Lower lobe of right lung (tissue), 2 donors: ENCODE measurements around the gene QRICH1. TPM values are rescaled to one million over a fixed set of nuclear protein-coding genes. Genes with fewer than 3 reads are reported as not detected.

Source experiments
- ATAC-seq, 2 donors: fragments of 200-7000 bp; cut with Tn5 transposase; one replicate each; pipeline ENCODE4 v1.9.1; 2020 to 2022; ENCODE audit warnings: mild to moderate bottlenecking in 2 of 2, moderate library complexity in 2 of 2
- DNase-seq: peaks from one replicate; pipeline ENCODE4 v3.0.0-alpha.2; 2020
- H3K27ac ChIP-seq: fragments of 200-600 bp; one replicate; pipeline ENCODE4 v1.8.0; 2022
- H3K27me3 ChIP-seq: fragments of 200-600 bp; one replicate; pipeline ENCODE4 v1.8.0; 2022; ENCODE audit warnings: low read depth
- H3K36me3 ChIP-seq: fragments of 200-600 bp; one replicate; pipeline ENCODE4 v1.8.0; 2022; ENCODE audit warnings: mild to moderate bottlenecking
- H3K4me1 ChIP-seq: fragments of 200-600 bp; one replicate; pipeline ENCODE4 v1.8.0; 2022
- H3K4me3 ChIP-seq: fragments of 200-600 bp; one replicate; pipeline ENCODE4 v1.8.0; 2022; ENCODE audit warnings: mild to moderate bottlenecking
- H3K9me3 ChIP-seq: fragments of 200-600 bp; one replicate; pipeline ENCODE4 v1.8.0; 2022
- CTCF ChIP-seq: fragments of 200-600 bp; IDR thresholded peaks from one replicate; pipeline ENCODE4 v1.8.0; 2022; ENCODE audit warnings: antibody characterized with exemption, mild to moderate bottlenecking
- intact Hi-C: fragments of 100-400 bp; cut with DNase I; formaldehyde crosslinking; loops from one replicate; pipeline ENCODE4 v1.11.0; 2022
- total RNA-seq: library from RNA; stranded (reverse); fragmentation: NEBNext Ultra II Directional; extraction: Animal tissue kit (Norgen Biotek cat#: 25700); gene quantifications from one replicate; pipeline ENCODE4 v1.2.1, GENCODE V29; 2021
- donor health status: DM: no; HTN: yes; CAD: no; lungs with severe emphysema.

QRICH1 gene
- total RNA-seq, 1 donor from 2014 or later = 85.4 TPM

GRCh38 chr3:49112262-49112661 lies 18.4 kb upstream of the QRICH1 start:
- Histone ChIP-seq H3K4me3 (no peak overlapping the region), H3K27ac (no peak overlapping the region), H3K4me1 (no peaks in the 10 kb centered on the region), H3K36me3 (peaks cover 100% of the 10 kb centered on the region), H3K9me3 (no peaks in the 10 kb centered on the region), H3K27me3 (no peaks in the 10 kb centered on the region)
- no peak for TF ChIP-seq CTCF
- intact Hi-C loops = no loop called here
- no peak for DNase-seq
- ATAC-seq = no peak

- no peak for TF ChIP-seq CTCF
- ATAC-seq = no peak
- H3K36me3 ChIP-seq = peaks cover 94% of the 10 kb centered on the region
- no peak overlapping the region for H3K4me3 ChIP-seq
- no peak for DNase-seq
- no peaks in the 10 kb centered on the region for H3K9me3 ChIP-seq
- intact Hi-C loops = no loop called here
- H3K4me1 ChIP-seq = no peaks in the 10 kb centered on the region
- no peaks in the 10 kb centered on the region for H3K27me3 ChIP-seq
- H3K27ac ChIP-seq = no peak overlapping the region
These were observed 17.5 kb upstream of the QRICH1 start for GRCh38 chr3:49111347-49111746.

- Histone ChIP-seq H3K9me3 (no peaks in the 10 kb centered on the region), H3K36me3 (peaks cover 88% of the 10 kb centered on the region), H3K27me3 (no peaks in the 10 kb centered on the region), H3K4me1 (peaks cover under 1% of the 10 kb centered on the region), H3K27ac (no peak overlapping the region), H3K4me3 (no peak overlapping the region)
- no peak for TF ChIP-seq CTCF
- ATAC-seq (no peak), DNase-seq (no peak)
- intact Hi-C loops = no loop called here
These were observed 16.9 kb upstream of the QRICH1 start for GRCh38 chr3:49110780-49111179.

- no peaks in the 10 kb centered on the region for H3K27me3 ChIP-seq
- no peak for DNase-seq
- no peak overlapping the region for H3K27ac ChIP-seq
- H3K4me1 ChIP-seq = peaks cover 19% of the 10 kb centered on the region
- H3K36me3 ChIP-seq = peaks cover 64% of the 10 kb centered on the region
- no peak overlapping the region for H3K4me3 ChIP-seq
- H3K9me3 ChIP-seq = no peaks in the 10 kb centered on the region
- ATAC-seq = no peak
- TF ChIP-seq CTCF = no peak
- intact Hi-C loops = no loop called here
These were observed 14.5 kb upstream of the QRICH1 start for GRCh38 chr3:49108346-49108745.

GRCh38 chr3:49104427-49105291 lies 10.8 kb upstream of the QRICH1 start, which contains the start of gene QARS1:
Gene QARS1, minus strand, starts transcription at chr3:49104757. Its CDS starts 24 bp downstream, at chr3:49104733.
- intact Hi-C loops = no loop called here
- H3K27me3 ChIP-seq = no peaks in the 10 kb centered on the region
- DNase-seq (peak; percentile 94), ATAC-seq (peak; percentile 97 to 99)
- H3K27ac ChIP-seq = peak within 1 kb of the TSS; percentile 92
- H3K9me3 ChIP-seq = no peaks in the 10 kb centered on the region
- no peak for TF ChIP-seq CTCF
- peaks cover 27% of the 10 kb centered on the region for H3K4me1 ChIP-seq
- H3K36me3 ChIP-seq = peaks cover 64% of the 10 kb centered on the region
- H3K4me3 ChIP-seq = peak within 1 kb of the TSS; percentile 99
